Astrocyte (in vitro differentiated cells and primary cell): ENCODE measurements around the gene HAUS3. TPM values are rescaled to one million over a fixed set of nuclear protein-coding genes. Genes with fewer than 3 reads are reported as not detected.

ENCODE experiments used
- DNase-seq: peaks from one replicate; pipeline ENCODE4 v3.0.0-alpha.2; 2010; ENCODE audit warnings: low read depth
- FAIRE-seq: peaks from 2 replicates; lab custom pipeline; 2011; peaks lifted over from hg19 to GRCh38; lab: Jason Lieb, UNC
- H2AFZ ChIP-seq: 2 replicates; pipeline ENCODE4 v1.6.0; 2012; ENCODE audit warnings: low read depth, low read length, inconsistent platforms
- H3K27ac ChIP-seq: 2 replicates; pipeline ENCODE4 v1.5.1; 2011; ENCODE audit warnings: low read depth, low read length, inconsistent platforms
- H3K27me3 ChIP-seq: 2 replicates; pipeline ENCODE4 v1.6.0; 2011; ENCODE audit warnings: low read length, inconsistent platforms; ENCODE audit not compliant: insufficient read depth
- H3K36me3 ChIP-seq: 2 replicates; pipeline ENCODE4 v1.5.1; 2011; ENCODE audit warnings: low read length, inconsistent platforms; ENCODE audit not compliant: insufficient read depth
- H3K4me1 ChIP-seq: 2 replicates; pipeline ENCODE4 v1.5.1; 2011; ENCODE audit warnings: low read length, inconsistent platforms; ENCODE audit not compliant: insufficient read depth
- H3K4me2 ChIP-seq: 2 replicates; pipeline ENCODE4 v1.6.0; 2012; ENCODE audit warnings: low read length, inconsistent platforms
- H3K4me3 ChIP-seq: 2 replicates; pipeline ENCODE4 v1.5.1; 2011; ENCODE audit warnings: low read depth, mild to moderate bottlenecking, low read length, inconsistent platforms; ENCODE audit not compliant: insufficient read depth
- H3K79me2 ChIP-seq: 2 replicates; pipeline ENCODE4 v1.6.0; 2012; ENCODE audit warnings: mild to moderate bottlenecking, low read length, inconsistent platforms; ENCODE audit not compliant: insufficient read depth
- H3K9ac ChIP-seq: 2 replicates; pipeline ENCODE4 v1.6.0; 2012; ENCODE audit warnings: mild to moderate bottlenecking, low read length, inconsistent platforms
- H3K9me3 ChIP-seq: 2 replicates; pipeline ENCODE4 v1.5.1; 2012; ENCODE audit warnings: low read depth, mild to moderate bottlenecking, low read length, inconsistent platforms; ENCODE audit not compliant: insufficient read depth
- H4K20me1 ChIP-seq: 2 replicates; pipeline ENCODE4 v1.6.0; 2012; ENCODE audit warnings: low read length, inconsistent platforms; ENCODE audit not compliant: insufficient read depth
- H3K27ac Mint-ChIP-seq: one replicate; pipeline ENCODE4 v1.8.0; 2021; ENCODE audit warnings: mild to moderate bottlenecking, mixed read lengths; ENCODE audit not compliant: unreplicated experiment
- H3K27me3 Mint-ChIP-seq: one replicate; pipeline ENCODE4 v1.8.0; 2021; ENCODE audit warnings: low read depth, mixed read lengths; ENCODE audit not compliant: unreplicated experiment
- H3K36me3 Mint-ChIP-seq: one replicate; pipeline ENCODE4 v1.8.0; 2021; ENCODE audit warnings: low read depth, mixed read lengths; ENCODE audit not compliant: unreplicated experiment
- H3K4me1 Mint-ChIP-seq: one replicate; pipeline ENCODE4 v1.8.0; 2021; ENCODE audit warnings: low read depth, mixed read lengths; ENCODE audit not compliant: unreplicated experiment
- H3K4me3 Mint-ChIP-seq: one replicate; pipeline ENCODE4 v1.8.0; 2021; ENCODE audit warnings: mild to moderate bottlenecking, moderate library complexity, mixed read lengths; ENCODE audit not compliant: unreplicated experiment
- H3K9me3 Mint-ChIP-seq: one replicate; pipeline ENCODE4 v1.8.0; 2021; ENCODE audit warnings: mild to moderate bottlenecking, mixed read lengths; ENCODE audit not compliant: unreplicated experiment
- CTCF ChIP-seq: IDR thresholded peaks from 2 replicates; pipeline ENCODE4 v1.5.1; 2011; ENCODE audit warnings: low read depth, mild to moderate bottlenecking, inconsistent platforms, low read length, moderate library complexity; ENCODE audit not compliant: insufficient read depth
- EZH2 ChIP-seq: IDR thresholded peaks from 2 replicates; pipeline ENCODE4 v1.6.1; 2012; ENCODE audit warnings: mild to moderate bottlenecking, low read length, inconsistent platforms; ENCODE audit not compliant: insufficient read depth
- total RNA-seq: library from RNA; stranded (reverse); gene quantifications from 2 replicates; pipeline ENCODE4 v1.2.1, GENCODE V29; 2021

The HAUS3 gene
- total RNA-seq, 1 donor from 2014 or later = 10.7 TPM

- H3K27me3 ChIP-seq = no peaks in the 10 kb centered on the region
- peaks cover 5% of the 10 kb centered on the region for H3K36me3 ChIP-seq
- no peak overlapping the region for H2AFZ ChIP-seq
- peaks cover 6% of the 10 kb centered on the region for H3K79me2 ChIP-seq
- no peaks in the 10 kb centered on the region for H3K4me1 ChIP-seq
- peaks cover 10% of the 10 kb centered on the region for H3K36me3 Mint-ChIP-seq
- no peaks in the 10 kb centered on the region for H3K27me3 Mint-ChIP-seq
- H3K27ac ChIP-seq = no peak overlapping the region
- no peaks in the 10 kb centered on the region for H3K9me3 ChIP-seq
- H3K9ac ChIP-seq = no peak overlapping the region
- H3K9me3 Mint-ChIP-seq = no peaks in the 10 kb centered on the region
- H3K4me1 Mint-ChIP-seq = peaks cover 2% of the 10 kb centered on the region
- DNase-seq (no peak), FAIRE-seq (no peak)
- TF ChIP-seq EZH2 = no peak
- H4K20me1 ChIP-seq = peaks cover 62% of the 10 kb centered on the region
- H3K27ac Mint-ChIP-seq = no peak overlapping the region
- H3K4me2 ChIP-seq = no peak overlapping the region
- H3K4me3 Mint-ChIP-seq = no peak overlapping the region
- H3K4me3 ChIP-seq = no peak overlapping the region
Observed at GRCh38 chr4:2249526-2250356, 7.8 kb upstream of the HAUS3 start.

- Mint-ChIP-seq H3K36me3 (peaks cover 4% of the 10 kb centered on the region), H3K27ac (no peak overlapping the region), H3K4me3 (no peak overlapping the region), H3K4me1 (peaks cover 5% of the 10 kb centered on the region), H3K27me3 (no peaks in the 10 kb centered on the region), H3K9me3 (no peaks in the 10 kb centered on the region)
- FAIRE-seq (no peak), DNase-seq (no peak)
- no peaks in the 10 kb centered on the region for H3K9me3 ChIP-seq
- H3K27ac ChIP-seq = no peak overlapping the region
- TF ChIP-seq EZH2 = no peak
- no peak for TF ChIP-seq CTCF
- no peaks in the 10 kb centered on the region for H3K4me1 ChIP-seq
- H3K27me3 ChIP-seq = no peaks in the 10 kb centered on the region
- H3K79me2 ChIP-seq = no peaks in the 10 kb centered on the region
- H3K4me3 ChIP-seq = no peak overlapping the region
- H3K4me2 ChIP-seq = no peak overlapping the region
- H3K9ac ChIP-seq = no peak overlapping the region
- H2AFZ ChIP-seq = no peak overlapping the region
- peaks cover 53% of the 10 kb centered on the region for H4K20me1 ChIP-seq
- no peaks in the 10 kb centered on the region for H3K36me3 ChIP-seq
Observed at GRCh38 chr4:2248821-2249261, 6.9 kb upstream of the HAUS3 start.

- Histone ChIP-seq H3K4me1 (no peaks in the 10 kb centered on the region), H3K27me3 (no peaks in the 10 kb centered on the region), H3K9ac (no peak overlapping the region), H3K27ac (no peak overlapping the region), H3K9me3 (no peaks in the 10 kb centered on the region), H3K4me3 (no peak overlapping the region), H4K20me1 (peaks cover 50% of the 10 kb centered on the region), H2AFZ (no peak overlapping the region), H3K4me2 (no peak overlapping the region), H3K79me2 (no peaks in the 10 kb centered on the region), H3K36me3 (no peaks in the 10 kb centered on the region)
- Mint-ChIP-seq H3K27ac (no peak overlapping the region), H3K27me3 (no peaks in the 10 kb centered on the region), H3K4me3 (no peak overlapping the region), H3K4me1 (peaks cover 9% of the 10 kb centered on the region), H3K36me3 (peaks cover 4% of the 10 kb centered on the region), H3K9me3 (no peaks in the 10 kb centered on the region)
- FAIRE-seq (no peak), DNase-seq (no peak)
- TF ChIP-seq EZH2 = no peak
- no peak for TF ChIP-seq CTCF
Observed at GRCh38 chr4:2248044-2248780, 6.3 kb upstream of the HAUS3 start.
